Prostate gland (tissue), 2 donors: ENCODE measurements around the gene ESR2.

ENCODE experiments used
- CTCF ChIP-seq, 4 experiments: fragments of 200-600 bp in 2 of 4; fragments of 450-650 bp in 2 of 4; sonication (generic) in 2 of 4; IDR thresholded peaks; 1 replicate in 3 of 4; 2 replicates in 1 of 4; pipeline ENCODE4 v1.5.1; 2016 to 2019; ENCODE audit warnings: antibody characterized with exemption in 4 of 4, mild to moderate bottlenecking in 2 of 4, moderate library complexity in 2 of 4
- POLR2A ChIP-seq: fragments of 450-650 bp; IDR thresholded peaks from one replicate; pipeline ENCODE4 v1.6.1; 2016; ENCODE audit warnings: antibody characterized with exemption, mild to moderate bottlenecking
- POLR2AphosphoS5 ChIP-seq: sonication (generic); formaldehyde crosslinking; IDR thresholded peaks from one replicate; pipeline ENCODE4 v1.6.1; 2017; ENCODE audit warnings: antibody characterized with exemption

DNA sequence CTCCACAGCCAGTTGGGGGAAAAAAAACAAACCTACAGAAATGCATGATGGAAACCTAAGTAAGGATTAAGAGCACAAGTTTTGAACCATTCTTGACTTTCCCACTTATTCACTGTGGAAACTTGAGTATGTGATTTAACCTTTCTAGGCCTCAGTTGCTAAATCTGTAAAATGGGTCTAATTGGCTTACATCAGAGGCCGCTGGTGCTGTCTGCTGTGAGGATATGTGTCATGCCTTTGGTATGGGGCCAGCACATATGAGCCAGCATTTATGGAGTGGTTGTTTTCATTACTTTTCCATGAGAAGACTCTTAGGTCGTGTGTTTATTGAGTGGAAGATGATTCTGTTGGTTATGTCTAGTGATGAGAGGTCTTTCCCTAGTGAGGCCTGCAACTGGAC, 102.4 kb downstream of the ESR2 start:
- TF ChIP-seq POLR2AphosphoS5, result no peak
- no peak for TF ChIP-seq CTCF (IDR thresholded peaks at IDR 0.05)
- TF ChIP-seq POLR2A, result no peak
